WTC11 (cell line): ENCODE measurements around the gene CELA3A. TPM values are rescaled to one million over a fixed set of nuclear protein-coding genes. Genes with fewer than 3 reads are reported as not detected.

Source experiments
- ATAC-seq: fragments of 200-7000 bp; cut with Tn5 transposase; 2 replicates; pipeline ENCODE4 v1.10.0; 2021; ENCODE audit warnings: mild to moderate bottlenecking, moderate library complexity
- CTCF ChIA-PET: fragments of 300-600 bp; sonication (Branson Sonifier 250); formaldehyde crosslinking; loops from one replicate; lab custom pipeline; 2021; ENCODE audit warnings: antibody characterized with exemption; lab: Charles Lee
- POLR2A ChIA-PET: fragments of 350-600 bp; sonication (Branson Sonifier 250); formaldehyde crosslinking; loops from one replicate; lab custom pipeline; 2021; ENCODE audit warnings: antibody characterized with exemption; lab: Charles Lee
- DNase-seq: peaks from one replicate; pipeline ENCODE4 v3.0.0; 2021; ENCODE audit warnings: low spot score
- H3K27ac Mint-ChIP-seq: 2 replicates; pipeline ENCODE4 v1.8.0; 2021; ENCODE audit warnings: mixed read lengths
- H3K27me3 Mint-ChIP-seq: 2 replicates; pipeline ENCODE4 v1.8.0; 2021; ENCODE audit warnings: low read depth, mild to moderate bottlenecking, moderate library complexity, mixed read lengths
- H3K36me3 Mint-ChIP-seq: 2 replicates; pipeline ENCODE4 v1.8.0; 2021; ENCODE audit warnings: mixed read lengths
- H3K4me1 Mint-ChIP-seq: 2 replicates; pipeline ENCODE4 v1.8.0; 2022; ENCODE audit warnings: mixed read lengths
- H3K4me3 Mint-ChIP-seq: 2 replicates; pipeline ENCODE4 v1.8.0; 2021; ENCODE audit warnings: mild to moderate bottlenecking, moderate library complexity, mixed read lengths
- H3K9me3 Mint-ChIP-seq: 2 replicates; pipeline ENCODE4 v1.8.0; 2021; ENCODE audit warnings: mixed read lengths
- ATF6 ChIP-seq: sonication (generic); formaldehyde crosslinking; IDR thresholded peaks from 2 replicates; pipeline ENCODE4 v1.8.1; 2023; ENCODE audit warnings: mild to moderate bottlenecking, missing genetic modification reagents
- FOXJ3 ChIP-seq: sonication (generic); formaldehyde crosslinking; IDR thresholded peaks from 2 replicates; pipeline ENCODE4 v1.9.0; 2021; ENCODE audit warnings: missing genetic modification reagents, mild to moderate bottlenecking, borderline replicate concordance
- GABPB1 ChIP-seq: sonication (generic); formaldehyde crosslinking; IDR thresholded peaks from 2 replicates; pipeline ENCODE4 v1.8.1; 2023; ENCODE audit warnings: mild to moderate bottlenecking, missing genetic modification reagents
- GRHL2 ChIP-seq: fragments of 250-450 bp; sonication (Bioruptor Pico); IDR thresholded peaks from 2 replicates; pipeline ENCODE4 v1.8.0; 2022; ENCODE audit warnings: mild to moderate bottlenecking, moderate library complexity; ENCODE audit not compliant: insufficient replicate concordance, severe bottlenecking
- IRF2 ChIP-seq: sonication (generic); formaldehyde crosslinking; IDR thresholded peaks from 2 replicates; pipeline ENCODE4 v1.8.0; 2022; ENCODE audit warnings: low read depth, missing genetic modification reagents, borderline replicate concordance
- JAZF1 ChIP-seq: fragments of 250-450 bp; sonication (Bioruptor Pico); IDR thresholded peaks from 2 replicates; pipeline ENCODE4 v1.9.0; 2021; ENCODE audit warnings: moderate library complexity, mild to moderate bottlenecking, inconsistent platforms
- JUN ChIP-seq: sonication (generic); formaldehyde crosslinking; IDR thresholded peaks from 2 replicates; pipeline ENCODE4 v1.8.0; 2023; ENCODE audit warnings: mild to moderate bottlenecking, missing genetic modification reagents
- NFE2L1 ChIP-seq: sonication (generic); formaldehyde crosslinking; IDR thresholded peaks from 2 replicates; pipeline ENCODE4 v1.8.1; 2023; ENCODE audit warnings: missing genetic modification reagents
- NFYB ChIP-seq: sonication (generic); formaldehyde crosslinking; conservative IDR thresholded peaks from 2 replicates; pipeline ENCODE4 v1.8.0; 2022; ENCODE audit warnings: low read depth, missing genetic modification reagents
- OVOL2 ChIP-seq: fragments of 250-450 bp; sonication (Bioruptor Pico); IDR thresholded peaks from 2 replicates; pipeline ENCODE4 v1.9.0; 2021; ENCODE audit warnings: mild to moderate bottlenecking, borderline replicate concordance
- PRRX2 ChIP-seq: fragments of 250-450 bp; sonication (Bioruptor Pico); IDR thresholded peaks from 2 replicates; pipeline ENCODE4 v1.8.0; 2021; ENCODE audit warnings: mild to moderate bottlenecking
- RELA ChIP-seq: sonication (generic); formaldehyde crosslinking; IDR thresholded peaks from 2 replicates; pipeline ENCODE4 v1.8.1; 2022; ENCODE audit warnings: missing genetic modification reagents, mild to moderate bottlenecking, borderline replicate concordance
- SMAD4 ChIP-seq: sonication (generic); formaldehyde crosslinking; IDR thresholded peaks from 2 replicates; pipeline ENCODE4 v1.8.0; 2022; ENCODE audit warnings: mild to moderate bottlenecking, missing genetic modification reagents
- SOX15 ChIP-seq: fragments of 250-450 bp; sonication (Bioruptor Pico); IDR thresholded peaks from 2 replicates; pipeline ENCODE4 v1.9.0; 2021; ENCODE audit warnings: mild to moderate bottlenecking
- STAT6 ChIP-seq: sonication (generic); formaldehyde crosslinking; conservative IDR thresholded peaks from 2 replicates; pipeline ENCODE4 v1.8.1; 2023; ENCODE audit warnings: mild to moderate bottlenecking, low read depth, missing genetic modification reagents, moderate library complexity
- TEAD1 ChIP-seq: sonication (generic); formaldehyde crosslinking; IDR thresholded peaks from 2 replicates; pipeline ENCODE4 v1.8.0; 2022; ENCODE audit warnings: mild to moderate bottlenecking, missing genetic modification reagents
- ZNF121 ChIP-seq: sonication (generic); formaldehyde crosslinking; IDR thresholded peaks from 2 replicates; pipeline ENCODE4 v1.8.0; 2023; ENCODE audit warnings: missing genetic modification reagents
- ZNF138 ChIP-seq: sonication (generic); formaldehyde crosslinking; conservative IDR thresholded peaks from 2 replicates; pipeline ENCODE4 v1.8.1; 2022; ENCODE audit warnings: mild to moderate bottlenecking, moderate library complexity, missing genetic modification reagents
- ZNF532 ChIP-seq: fragments of 250-450 bp; sonication (Bioruptor Pico); IDR thresholded peaks from 2 replicates; pipeline ENCODE4 v1.9.0; 2021; ENCODE audit warnings: mild to moderate bottlenecking, borderline replicate concordance
- total RNA-seq: library from RNA; stranded (reverse); gene quantifications from 3 replicates; pipeline ENCODE4 v1.2.3, GENCODE V29; 2021
- TF ChIP-seq, protein P1 (sequence below): sonication (generic); formaldehyde crosslinking; IDR thresholded peaks from 2 replicates; pipeline ENCODE4 v1.8.1; 2023; ENCODE audit warnings: mild to moderate bottlenecking, missing genetic modification reagents, moderate library complexity
- TF ChIP-seq, protein P2 (sequence below): sonication (generic); formaldehyde crosslinking; conservative IDR thresholded peaks from 2 replicates; pipeline ENCODE4 v1.8.1; 2022; ENCODE audit warnings: mild to moderate bottlenecking, missing genetic modification reagents

Gene CELA3A
- total RNA-seq, 1 experiment from 2014 or later = 8.0 TPM

- Mint-ChIP-seq H3K9me3 (no peaks in the 10 kb centered on the region), H3K27ac (peak overlapping the region; percentile 81), H3K36me3 (no peaks in the 10 kb centered on the region), H3K4me1 (peaks cover 26% of the 10 kb centered on the region), H3K4me3 (no peak overlapping the region), H3K27me3 (no peaks in the 10 kb centered on the region)
- no peak for TF ChIP-seq ZNF138
- no peak for TF ChIP-seq OVOL2 (CRISPR knock-in tag)
- no peak for TF ChIP-seq JAZF1
- no peak for TF ChIP-seq JUN (CRISPR knock-in tag)
- TF ChIP-seq GABPB1 (CRISPR knock-in tag) = no peak
- TF ChIP-seq IRF2 (CRISPR knock-in tag) = no peak
- no peak for TF ChIP-seq STAT6 (CRISPR knock-in tag)
- no peak for TF ChIP-seq PRRX2
- TF ChIP-seq RELA (CRISPR knock-in tag) = no peak
- no peak for TF ChIP-seq ZNF121 (CRISPR knock-in tag)
- no peak for TF ChIP-seq SMAD4 (CRISPR knock-in tag)
- ChIA-PET POLR2A (interaction anchor here (1.2 kb wide), 1 partner anchor 12 kb away, joined by 3 read pairs; no protein-coding TSS in a partner anchor), CTCF (interaction anchor here (0.7 to 2.8 kb wide), 4 partner anchors 10 to 15 kb away, joined by 3 to 13 read pairs (median 5); partner anchors contain the start of gene CDC42)
- ATAC-seq = no peak; the same call in 1 of the 2 replicates
- no peak for DNase-seq
Measured at GRCh38 chr1:22037520-22037919, 36.1 kb downstream of the CELA3A start.

DNA sequence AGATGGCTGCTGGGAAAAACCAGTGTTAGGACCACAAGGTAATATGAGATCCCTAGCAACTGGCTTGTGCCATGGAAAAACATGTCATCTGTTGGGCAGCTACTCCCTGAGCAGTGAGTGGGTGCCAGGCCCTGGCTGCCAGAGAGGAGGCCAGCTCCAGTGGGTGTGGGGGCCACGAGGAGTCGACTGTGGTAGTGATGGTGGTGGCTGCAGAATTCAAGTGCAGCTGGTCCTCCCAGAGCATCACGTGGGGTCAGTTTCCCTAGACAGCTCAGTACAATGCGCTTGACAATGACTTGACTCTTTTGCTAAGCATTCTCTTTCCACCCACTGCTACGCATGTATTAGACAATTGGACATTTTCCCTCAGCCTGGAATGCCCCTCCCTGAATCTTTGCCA, 36.6 kb downstream of the CELA3A start:
- POLR2A ChIA-PET = interaction anchor here (1.2 kb wide), 1 partner anchor 12 kb away, joined by 3 read pairs; no protein-coding TSS in a partner anchor
- H3K36me3 Mint-ChIP-seq = no peaks in the 10 kb centered on the region
- no peak for TF ChIP-seq NFE2L1 (CRISPR knock-in tag)
- TF ChIP-seq, all 79 proteins: peak for 0
- Mint-ChIP-seq H3K4me3 (no peak overlapping the region), H3K27me3 (no peaks in the 10 kb centered on the region), H3K4me1 (peaks cover 31% of the 10 kb centered on the region), H3K27ac (no peak overlapping the region), H3K9me3 (no peaks in the 10 kb centered on the region)
- DNase-seq (no peak), ATAC-seq (no peak)
- CTCF ChIA-PET = interaction anchor here (0.7 to 2.8 kb wide), 3 partner anchors 9 to 14 kb away, joined by 3 to 13 read pairs (median 3); no protein-coding TSS in a partner anchor

DNA sequence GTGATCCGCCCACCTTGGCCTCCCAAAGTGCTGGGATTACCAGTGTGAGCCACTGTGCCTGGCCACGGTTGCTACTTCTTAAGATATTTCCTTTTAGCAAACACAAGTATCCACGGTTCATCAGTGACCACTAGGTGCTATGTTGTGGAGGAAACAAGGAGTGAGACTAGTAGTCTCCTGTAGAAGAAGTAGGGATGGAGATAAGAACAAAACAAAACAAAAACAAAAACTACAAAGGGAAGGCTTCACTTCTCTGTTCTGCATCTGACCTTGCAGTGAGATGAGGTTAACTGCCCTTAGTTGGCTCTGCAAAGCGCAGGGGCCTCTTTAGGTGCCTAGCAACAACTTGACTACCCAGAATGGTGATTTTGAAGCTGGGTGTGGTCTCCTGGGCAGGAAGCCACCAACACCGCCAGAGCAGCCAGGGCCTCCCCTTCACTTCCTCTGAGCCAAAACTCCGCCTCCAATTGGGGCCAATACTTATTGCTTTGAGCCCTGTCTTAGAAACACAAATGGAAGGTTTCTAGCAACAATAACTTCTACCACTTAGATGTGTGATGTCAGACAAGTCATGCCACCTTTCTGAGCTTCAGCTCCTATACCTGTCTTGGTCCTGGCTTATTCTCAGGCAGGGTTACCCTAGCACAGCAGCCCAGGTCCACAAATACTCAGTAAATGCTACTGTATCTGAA, 38.3 kb downstream of the CELA3A start:
- peak; percentile 29 for DNase-seq
- Mint-ChIP-seq H3K27me3 (no peaks in the 10 kb centered on the region), H3K4me1 (peaks cover 40% of the 10 kb centered on the region), H3K9me3 (no peaks in the 10 kb centered on the region), H3K36me3 (no peaks in the 10 kb centered on the region), H3K27ac (peak overlapping the region; percentile 12; the same call in 1 of the 2 replicates), H3K4me3 (no peak overlapping the region)
- peak; percentile 93 for ATAC-seq
- ChIA-PET POLR2A (no interaction called here), CTCF (interaction anchor here (0.6 to 1.4 kb wide), 6 partner anchors 10 to 384 kb away, joined by 3 to 7 read pairs (median 3); partner anchors contain the start of gene CDC42)
- TF ChIP-seq NFE2L1 (CRISPR knock-in tag) (no peak), ZNF532 (CRISPR knock-in tag) (no peak), TEAD1 (no peak), FOXJ3 (no peak), SOX15 (CRISPR knock-in tag) (no peak), NFYB (CRISPR knock-in tag) (no peak), IRF2 (CRISPR knock-in tag) (no peak), OVOL2 (CRISPR knock-in tag) (no peak), GRHL2 (CRISPR knock-in tag) (no peak), ATF6 (no peak)
- TF ChIP-seq, protein P1, sequence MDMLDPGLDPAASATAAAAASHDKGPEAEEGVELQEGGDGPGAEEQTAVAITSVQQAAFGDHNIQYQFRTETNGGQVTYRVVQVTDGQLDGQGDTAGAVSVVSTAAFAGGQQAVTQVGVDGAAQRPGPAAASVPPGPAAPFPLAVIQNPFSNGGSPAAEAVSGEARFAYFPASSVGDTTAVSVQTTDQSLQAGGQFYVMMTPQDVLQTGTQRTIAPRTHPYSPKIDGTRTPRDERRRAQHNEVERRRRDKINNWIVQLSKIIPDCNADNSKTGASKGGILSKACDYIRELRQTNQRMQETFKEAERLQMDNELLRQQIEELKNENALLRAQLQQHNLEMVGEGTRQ (CRISPR knock-in tag) = no peak
- TF ChIP-seq, protein P2, sequence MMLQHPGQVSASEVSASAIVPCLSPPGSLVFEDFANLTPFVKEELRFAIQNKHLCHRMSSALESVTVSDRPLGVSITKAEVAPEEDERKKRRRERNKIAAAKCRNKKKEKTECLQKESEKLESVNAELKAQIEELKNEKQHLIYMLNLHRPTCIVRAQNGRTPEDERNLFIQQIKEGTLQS (CRISPR knock-in tag) = no peak
